ENCODE measurements around the gene MRPS18B.
"Not testable (repeated sequence)": the region's sequence is repeated elsewhere in the genome, so short reads cannot be mapped to it uniquely, and the experiment has no call there.

Gene MRPS18B

DNA sequence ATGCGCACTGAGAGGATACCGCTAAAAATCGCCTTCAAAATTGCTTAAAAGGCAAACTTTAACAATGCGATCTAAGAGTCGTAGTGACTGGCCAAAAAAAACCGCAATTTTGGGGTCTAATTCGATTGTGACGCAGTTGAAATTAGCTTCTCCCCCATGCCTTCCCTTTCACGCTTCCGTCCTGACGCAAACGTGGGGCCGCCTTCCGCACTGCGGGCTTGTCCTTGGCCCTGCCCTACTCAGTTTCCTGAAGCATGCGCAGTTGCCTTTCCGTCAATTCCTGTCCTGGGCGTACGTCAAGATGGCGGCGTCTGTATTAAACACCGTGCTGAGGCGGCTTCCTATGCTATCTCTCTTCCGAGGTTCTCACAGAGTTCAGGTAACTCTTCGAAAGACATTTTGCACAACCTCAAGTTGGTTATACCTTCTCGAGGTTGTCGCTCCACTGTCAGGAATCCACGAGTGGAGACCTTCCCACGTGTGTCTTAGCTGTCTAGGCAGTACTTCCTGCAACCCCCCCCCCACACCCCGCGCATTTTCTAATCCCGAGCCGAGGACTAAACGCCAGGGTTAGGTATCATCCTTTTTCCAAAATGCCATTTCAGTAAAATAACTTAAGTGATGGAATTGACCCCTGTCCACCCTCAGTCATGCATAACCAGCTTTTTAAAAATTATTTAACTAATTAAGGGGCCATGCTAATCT lies at the start of gene MRPS18B:
Gene MRPS18B, plus strand, starts transcription at position 276 of the 705 bp plus-strand sequence. Its CDS starts 26 bp downstream, at position 302.
- no peaks in the 10 kb centered on the region for H3K9me3 Mint-ChIP-seq
- peak within 1 kb of the TSS; percentile 99 for H3K27ac Mint-ChIP-seq
- H3K36me3 Mint-ChIP-seq = peaks cover 40% of the 10 kb centered on the region
- peaks cover 34% of the 10 kb centered on the region for H3K4me1 Mint-ChIP-seq
- H3K4me3 Mint-ChIP-seq = peak within 1 kb of the TSS; percentile 94
- H3K27me3 Mint-ChIP-seq = no peaks in the 10 kb centered on the region

DNA sequence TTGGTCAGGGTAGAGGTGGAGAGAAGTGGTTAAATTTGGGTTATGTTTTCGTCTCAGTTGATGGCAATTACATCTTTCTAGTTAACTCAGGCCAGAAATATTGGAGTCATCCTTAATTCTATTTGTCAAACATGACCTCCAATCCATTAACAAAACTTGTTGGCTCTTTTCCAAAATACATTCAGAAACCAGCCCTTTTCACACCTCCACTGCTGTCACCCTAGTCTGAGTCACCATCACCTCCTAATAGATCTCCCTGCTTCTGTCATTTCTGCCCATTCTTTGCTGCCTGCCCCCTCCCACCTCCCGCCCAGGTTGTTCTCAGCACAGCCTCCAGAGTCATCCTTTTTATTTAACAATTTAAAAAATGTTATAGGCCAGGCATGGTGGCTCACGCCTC lies 49.4 kb upstream of the MRPS18B start:
- Mint-ChIP-seq H3K27me3 (no peaks in the 10 kb centered on the region), H3K4me1 (peaks cover 66% of the 10 kb centered on the region), H3K27ac (peak overlapping the region; percentile 31), H3K36me3 (peaks cover 9% of the 10 kb centered on the region), H3K9me3 (no peaks in the 10 kb centered on the region), H3K4me3 (no peak overlapping the region)

DNA sequence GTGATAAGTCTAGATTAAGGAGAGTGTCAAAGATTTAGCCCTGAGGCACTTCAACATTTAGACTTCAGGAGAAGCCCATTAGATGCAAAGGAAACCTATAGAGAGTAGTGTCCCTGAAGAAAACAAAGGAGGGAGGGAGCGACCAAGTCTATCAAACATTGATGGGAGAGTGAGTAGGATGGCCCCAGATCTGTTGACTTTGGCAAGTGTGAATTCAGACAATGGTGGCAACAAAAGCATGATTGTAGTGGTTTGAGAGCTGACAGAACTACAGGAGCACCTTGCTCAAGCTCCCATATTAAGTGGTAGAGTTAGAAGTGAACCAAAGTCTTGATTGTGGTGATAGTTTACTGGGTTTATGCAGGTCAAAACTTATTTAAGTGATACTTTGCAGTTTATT lies 47.4 kb upstream of the MRPS18B start:
- H3K36me3 Mint-ChIP-seq = peaks cover 11% of the 10 kb centered on the region
- H3K4me3 Mint-ChIP-seq = peak overlapping the region; percentile 99
- H3K4me1 Mint-ChIP-seq = peaks cover 80% of the 10 kb centered on the region
- H3K27me3 Mint-ChIP-seq = no peaks in the 10 kb centered on the region
- H3K27ac Mint-ChIP-seq = peak overlapping the region; percentile 73
- H3K9me3 Mint-ChIP-seq = no peaks in the 10 kb centered on the region

DNA sequence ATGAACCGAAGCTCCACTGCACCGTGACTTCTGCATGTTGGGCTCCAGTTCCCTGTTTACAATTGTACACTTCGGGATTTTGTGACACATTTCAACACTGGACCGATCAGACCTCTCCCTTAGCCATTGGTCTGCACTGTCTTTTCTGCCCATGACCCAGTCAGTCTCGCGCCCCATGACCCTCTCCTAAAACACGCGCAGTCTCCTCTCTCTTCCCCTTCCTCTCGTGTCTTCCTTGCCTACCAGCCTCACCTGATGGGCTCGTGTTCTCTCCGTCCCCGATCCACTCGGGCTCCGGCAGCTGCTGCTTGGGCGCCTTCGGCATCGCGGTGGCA lies 46.9 kb upstream of the MRPS18B start:
- Mint-ChIP-seq H3K27me3 (no peaks in the 10 kb centered on the region), H3K4me3 (peak overlapping the region; percentile 99), H3K9me3 (no peaks in the 10 kb centered on the region), H3K36me3 (peaks cover 11% of the 10 kb centered on the region), H3K4me1 (peaks cover 78% of the 10 kb centered on the region), H3K27ac (peak overlapping the region; percentile 99)

DNA sequence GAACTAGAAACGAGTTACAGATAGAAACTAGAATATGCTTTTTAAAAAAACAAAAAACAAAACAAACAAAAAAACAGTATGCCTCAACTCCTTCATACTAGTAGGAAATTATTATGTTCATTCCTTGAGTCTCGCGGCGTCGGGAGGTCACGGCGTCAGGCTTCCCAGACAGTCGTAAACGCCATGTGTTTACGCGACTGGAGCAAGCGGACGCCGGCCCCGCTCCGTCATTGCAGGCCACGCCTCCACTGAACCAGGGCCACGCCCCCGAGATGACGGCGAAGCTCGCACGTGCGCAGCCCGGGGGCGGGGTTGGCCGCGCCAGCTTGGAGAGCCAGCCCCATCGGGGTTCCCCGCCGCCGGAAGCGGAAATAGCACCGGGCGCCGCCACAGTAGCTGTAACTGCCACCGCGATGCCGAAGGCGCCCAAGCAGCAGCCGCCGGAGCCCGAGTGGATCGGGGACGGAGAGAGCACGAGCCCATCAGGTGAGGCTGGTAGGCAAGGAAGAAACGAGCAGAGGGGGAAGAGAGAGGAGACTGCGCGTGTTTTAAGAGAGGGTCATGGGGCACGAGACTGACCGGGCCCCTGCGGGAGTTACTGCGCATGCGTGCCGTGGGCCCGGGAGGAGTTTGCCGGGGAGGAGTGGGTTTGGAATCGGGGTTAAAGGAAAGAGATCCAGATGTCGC lies 46.4 kb upstream of the MRPS18B start, which contains the start of gene ABCF1:
Gene ABCF1, plus strand, starts transcription at position 368 of the 687 bp plus-strand sequence. Its CDS starts 46 bp downstream, at position 414.
- Mint-ChIP-seq H3K36me3 (peaks cover 11% of the 10 kb centered on the region), H3K4me1 (peaks cover 75% of the 10 kb centered on the region), H3K9me3 (no peaks in the 10 kb centered on the region), H3K4me3 (peak within 1 kb of the TSS; percentile 99), H3K27ac (peak within 1 kb of the TSS; percentile 99), H3K27me3 (no peaks in the 10 kb centered on the region)

DNA sequence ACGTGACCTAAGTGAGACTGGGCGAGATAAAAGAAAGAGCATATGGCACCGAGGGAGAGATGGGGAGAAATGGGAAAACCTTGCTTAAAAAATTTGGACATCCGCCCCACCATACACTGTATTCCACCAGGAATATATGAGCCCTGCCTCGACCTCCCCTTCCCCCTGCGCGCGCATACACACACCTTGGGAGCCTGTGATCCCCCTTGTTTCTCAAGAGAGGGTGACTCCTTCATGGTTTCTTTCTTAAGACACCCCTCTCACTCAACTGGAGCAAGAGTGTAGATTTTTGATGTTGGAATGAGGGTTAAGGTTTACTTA lies 45.9 kb upstream of the MRPS18B start:
- no peaks in the 10 kb centered on the region for H3K27me3 Mint-ChIP-seq
- H3K9me3 Mint-ChIP-seq = no peaks in the 10 kb centered on the region
- H3K27ac Mint-ChIP-seq = peak overlapping the region; percentile 99
- H3K4me3 Mint-ChIP-seq = peak overlapping the region; percentile 99
- peaks cover 80% of the 10 kb centered on the region for H3K4me1 Mint-ChIP-seq
- peaks cover 14% of the 10 kb centered on the region for H3K36me3 Mint-ChIP-seq

DNA sequence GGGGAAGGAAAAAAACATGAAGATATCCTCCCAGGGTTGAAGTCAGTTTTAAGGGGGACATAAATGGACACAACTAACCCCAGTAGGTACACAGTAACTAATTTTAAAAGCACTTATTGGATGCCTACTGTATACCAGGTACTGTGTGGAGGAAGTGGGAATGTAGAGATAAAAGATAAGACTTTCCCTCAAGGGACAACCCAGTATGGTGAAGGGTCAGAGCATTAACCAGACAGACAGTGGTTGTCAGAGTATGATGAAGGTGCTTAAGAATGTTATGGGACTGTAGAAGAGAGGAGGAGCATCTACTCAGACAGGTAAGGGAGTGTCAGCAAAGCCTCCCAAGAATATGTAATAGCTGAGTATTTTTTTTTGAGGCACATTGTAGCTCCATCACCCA lies 45.5 kb upstream of the MRPS18B start:
- Mint-ChIP-seq H3K27me3 (no peaks in the 10 kb centered on the region), H3K4me3 (peak overlapping the region; percentile 99), H3K9me3 (no peaks in the 10 kb centered on the region), H3K36me3 (peaks cover 15% of the 10 kb centered on the region), H3K27ac (peak overlapping the region; percentile 99), H3K4me1 (peaks cover 81% of the 10 kb centered on the region)

DNA sequence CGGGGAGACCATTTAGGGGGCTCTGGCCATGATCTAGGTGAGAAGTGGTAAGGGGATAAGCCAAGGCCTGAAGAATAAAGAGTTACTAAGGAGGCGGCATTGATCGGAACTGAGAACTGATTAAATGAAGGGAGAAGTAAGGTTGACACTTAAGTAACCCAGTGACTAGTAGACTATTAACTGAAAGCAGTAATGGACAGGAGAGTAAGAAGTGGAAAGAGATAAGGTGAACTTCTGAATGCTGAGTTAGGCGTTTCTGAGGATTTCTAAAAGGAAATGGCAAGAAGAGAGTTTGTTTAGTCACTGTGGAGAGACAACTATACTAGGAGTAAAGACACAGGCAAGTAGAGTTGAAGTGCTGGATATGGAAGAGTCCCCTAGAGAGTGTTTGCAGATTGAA lies 44.5 kb upstream of the MRPS18B start:
- peaks cover 24% of the 10 kb centered on the region for H3K36me3 Mint-ChIP-seq
- H3K9me3 Mint-ChIP-seq = no peaks in the 10 kb centered on the region
- peak overlapping the region; percentile 46 for H3K27ac Mint-ChIP-seq
- H3K4me1 Mint-ChIP-seq = peaks cover 83% of the 10 kb centered on the region
- peak overlapping the region; percentile 99 for H3K4me3 Mint-ChIP-seq
- H3K27me3 Mint-ChIP-seq = no peaks in the 10 kb centered on the region

DNA sequence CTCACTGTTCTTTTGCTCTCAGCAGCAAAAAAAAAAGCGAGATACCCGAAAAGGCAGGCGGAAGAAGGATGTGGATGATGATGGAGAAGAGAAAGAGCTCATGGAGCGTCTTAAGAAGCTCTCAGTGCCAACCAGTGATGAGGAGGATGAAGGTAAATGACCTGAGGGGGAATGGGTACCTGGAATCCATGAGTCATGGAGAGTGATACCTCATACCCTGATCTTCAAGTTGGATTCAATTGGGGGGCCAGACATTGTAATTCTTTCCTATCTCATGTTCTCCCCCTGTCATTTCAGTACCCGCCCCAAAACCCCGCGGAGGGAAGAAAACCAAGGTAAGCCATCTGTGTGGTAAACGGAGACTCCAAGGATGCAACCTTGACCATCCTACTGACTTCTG lies 39.6 kb upstream of the MRPS18B start:
- Mint-ChIP-seq H3K27me3 (no peaks in the 10 kb centered on the region), H3K27ac (peak overlapping the region; percentile 41), H3K4me3 (no peak overlapping the region), H3K36me3 (peaks cover 29% of the 10 kb centered on the region), H3K4me1 (peaks cover 44% of the 10 kb centered on the region), H3K9me3 (no peaks in the 10 kb centered on the region)

DNA sequence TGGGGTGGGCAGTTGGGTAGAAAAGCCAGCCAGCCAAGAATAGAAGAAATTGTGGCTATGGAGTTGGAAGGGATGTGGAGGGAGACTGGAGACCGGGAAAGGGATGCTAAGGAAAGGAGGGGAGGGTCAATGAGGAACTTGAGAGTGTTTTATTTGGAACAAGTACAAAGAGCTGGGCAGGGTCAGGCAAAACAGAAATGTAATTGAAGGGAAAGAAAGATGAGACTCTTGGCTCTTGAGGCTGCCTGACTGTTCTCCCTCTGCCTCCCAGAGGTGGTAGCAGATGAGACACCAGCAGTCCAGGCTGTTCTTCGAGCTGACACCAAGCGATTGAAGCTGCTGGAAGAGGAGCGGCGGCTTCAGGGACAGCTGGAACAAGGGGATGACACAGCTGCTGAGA lies 33.7 kb upstream of the MRPS18B start:
- Mint-ChIP-seq H3K36me3 (peaks cover 17% of the 10 kb centered on the region), H3K27me3 (no peaks in the 10 kb centered on the region), H3K27ac (no peak overlapping the region), H3K4me3 (no peak overlapping the region), H3K4me1 (no peaks in the 10 kb centered on the region), H3K9me3 (no peaks in the 10 kb centered on the region)

DNA sequence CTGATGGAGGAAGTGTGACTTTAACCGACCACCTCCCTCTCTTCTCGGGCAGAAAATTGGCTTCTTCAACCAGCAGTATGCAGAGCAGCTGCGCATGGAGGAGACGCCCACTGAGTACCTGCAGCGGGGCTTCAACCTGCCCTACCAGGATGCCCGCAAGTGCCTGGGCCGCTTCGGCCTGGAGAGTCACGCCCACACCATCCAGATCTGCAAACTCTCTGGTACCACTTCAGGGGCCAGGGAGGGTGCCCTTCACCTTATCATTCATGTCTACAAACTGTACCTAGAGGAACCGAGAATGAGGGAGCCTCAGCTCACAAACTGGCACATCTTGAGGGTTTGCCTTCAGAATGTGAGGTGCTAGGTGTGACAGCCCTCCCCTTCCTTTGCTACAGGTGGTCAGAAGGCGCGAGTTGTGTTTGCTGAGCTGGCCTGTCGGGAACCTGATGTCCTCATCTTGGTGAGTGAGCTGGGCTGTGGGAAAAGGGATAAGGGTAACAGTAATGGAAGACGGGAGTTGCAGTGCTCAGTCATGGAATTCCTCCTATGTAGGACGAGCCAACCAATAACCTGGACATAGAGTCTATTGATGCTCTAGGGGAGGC lies 27.8 kb upstream of the MRPS18B start:
- no peaks in the 10 kb centered on the region for H3K27me3 Mint-ChIP-seq
- H3K4me1 Mint-ChIP-seq = peaks cover 16% of the 10 kb centered on the region
- H3K36me3 Mint-ChIP-seq = peaks cover 23% of the 10 kb centered on the region
- H3K4me3 Mint-ChIP-seq = no peak overlapping the region
- H3K9me3 Mint-ChIP-seq = no peaks in the 10 kb centered on the region
- H3K27ac Mint-ChIP-seq = no peak overlapping the region

DNA sequence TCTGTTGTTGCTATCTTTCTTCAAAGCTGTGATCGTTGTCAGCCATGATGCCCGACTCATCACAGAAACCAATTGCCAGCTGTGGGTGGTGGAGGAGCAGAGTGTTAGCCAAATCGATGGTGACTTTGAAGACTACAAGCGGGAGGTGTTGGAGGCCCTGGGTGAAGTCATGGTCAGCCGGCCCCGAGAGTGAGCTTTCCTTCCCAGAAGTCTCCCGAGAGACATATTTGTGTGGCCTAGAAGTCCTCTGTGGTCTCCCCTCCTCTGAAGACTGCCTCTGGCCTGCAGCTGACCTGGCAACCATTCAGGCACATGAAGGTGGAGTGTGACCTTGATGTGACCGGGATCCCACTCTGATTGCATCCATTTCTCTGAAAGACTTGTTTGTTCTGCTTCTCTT lies 27.1 kb upstream of the MRPS18B start:
- H3K9me3 Mint-ChIP-seq = no peaks in the 10 kb centered on the region
- H3K27me3 Mint-ChIP-seq = no peaks in the 10 kb centered on the region
- H3K27ac Mint-ChIP-seq = peak overlapping the region; percentile 72
- peaks cover 25% of the 10 kb centered on the region for H3K36me3 Mint-ChIP-seq
- H3K4me1 Mint-ChIP-seq = peaks cover 16% of the 10 kb centered on the region
- no peak overlapping the region for H3K4me3 Mint-ChIP-seq

DNA sequence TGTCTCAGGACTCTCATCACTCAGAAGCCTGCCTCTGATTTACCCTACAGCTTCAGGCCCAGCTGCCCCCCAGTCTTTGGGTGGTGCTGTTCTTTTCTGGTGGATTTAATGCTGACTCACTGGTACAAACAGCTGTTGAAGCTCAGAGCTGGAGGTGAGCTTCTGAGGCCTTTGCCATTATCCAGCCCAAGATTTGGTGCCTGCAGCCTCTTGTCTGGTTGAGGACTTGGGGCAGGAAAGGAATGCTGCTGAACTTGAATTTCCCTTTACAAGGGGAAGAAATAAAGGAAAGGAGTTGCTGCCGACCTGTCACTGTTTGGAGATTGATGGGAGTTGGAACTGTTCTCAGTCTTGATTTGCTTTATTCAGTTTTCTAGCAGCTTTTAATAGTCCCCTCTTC lies 26.6 kb upstream of the MRPS18B start:
- no peaks in the 10 kb centered on the region for H3K9me3 Mint-ChIP-seq
- peaks cover 23% of the 10 kb centered on the region for H3K36me3 Mint-ChIP-seq
- H3K27me3 Mint-ChIP-seq = no peaks in the 10 kb centered on the region
- peak overlapping the region; percentile 72 for H3K27ac Mint-ChIP-seq
- peaks cover 16% of the 10 kb centered on the region for H3K4me1 Mint-ChIP-seq
- no peak overlapping the region for H3K4me3 Mint-ChIP-seq

DNA sequence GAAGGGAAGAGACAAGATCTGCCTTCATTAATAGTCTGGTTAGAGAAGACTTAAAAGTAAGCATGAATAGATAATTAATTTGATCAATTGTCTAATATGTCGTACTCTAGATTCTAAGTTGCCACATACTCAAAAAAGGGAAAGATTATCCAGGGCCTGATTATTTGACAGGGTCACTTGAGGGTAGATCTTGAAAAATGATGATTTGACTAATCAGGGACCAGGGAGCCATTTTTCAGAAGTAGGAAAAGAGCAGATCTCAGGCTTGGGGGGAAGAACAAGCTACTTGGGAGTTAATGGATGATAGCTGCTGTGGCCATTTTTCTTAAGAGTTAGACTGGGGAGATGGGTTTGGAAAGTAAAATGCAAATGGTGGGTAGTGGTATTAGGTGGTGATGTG lies 25.4 kb upstream of the MRPS18B start:
- peaks cover 18% of the 10 kb centered on the region for H3K4me1 Mint-ChIP-seq
- no peaks in the 10 kb centered on the region for H3K27me3 Mint-ChIP-seq
- no peak overlapping the region for H3K4me3 Mint-ChIP-seq
- H3K27ac Mint-ChIP-seq = peak overlapping the region; percentile 66
- no peaks in the 10 kb centered on the region for H3K9me3 Mint-ChIP-seq
- peaks cover 20% of the 10 kb centered on the region for H3K36me3 Mint-ChIP-seq

DNA sequence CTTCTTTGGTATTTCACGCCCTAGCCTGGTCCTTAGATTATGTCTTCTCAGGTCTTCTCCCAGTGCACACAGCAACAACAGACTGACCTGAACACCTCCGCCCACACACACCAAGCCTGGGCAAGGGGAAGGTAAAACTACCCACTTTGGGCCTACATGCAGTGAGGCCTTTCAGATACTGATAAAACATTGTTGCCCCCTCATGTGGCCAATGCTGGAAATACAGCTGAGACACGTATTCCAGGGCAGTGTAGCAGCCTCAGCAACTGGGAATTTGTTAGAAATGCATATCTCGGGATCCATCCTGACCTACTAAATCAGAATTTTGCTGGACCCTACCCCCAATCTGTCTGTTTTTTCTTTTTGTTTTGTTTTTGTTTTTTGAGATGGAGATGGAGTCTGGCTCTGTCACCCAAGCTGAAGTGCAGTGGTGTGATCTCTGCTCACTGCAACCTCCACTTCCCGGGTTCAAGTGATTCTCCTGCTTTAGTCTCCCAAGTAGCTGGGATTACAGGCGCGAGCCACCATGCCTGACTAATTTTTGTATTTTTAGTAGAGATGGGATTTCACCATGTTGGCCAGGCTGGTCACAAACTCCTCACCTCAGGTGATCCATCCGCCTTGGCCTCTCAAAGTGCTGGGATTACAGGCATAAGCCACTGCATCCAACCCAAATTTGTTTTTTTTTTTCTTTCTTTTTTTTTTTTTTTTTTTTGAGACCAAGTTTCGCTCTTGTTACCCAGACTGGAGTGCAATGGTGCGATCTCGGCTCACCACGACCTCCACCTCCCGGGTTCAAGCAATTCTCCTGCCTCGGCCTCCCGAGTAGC lies 20.1 kb upstream of the MRPS18B start:
- not testable (repeated sequence) for H3K36me3 Mint-ChIP-seq, H3K9me3 Mint-ChIP-seq, H3K4me3 Mint-ChIP-seq, H3K27me3 Mint-ChIP-seq
- Mint-ChIP-seq H3K4me1 (peaks cover 20% of the 10 kb centered on the region), H3K27ac (peak overlapping the region; percentile 1)
